DND-41 (cell line): ENCODE data around the gene MAGED2.

Experiments
- EZH2 ChIP-seq: IDR thresholded peaks from 3 replicates; pipeline ENCODE4 v1.6.1; 2012; ENCODE audit warnings: borderline replicate concordance, low read depth, mild to moderate bottlenecking, moderate library complexity, low read length, inconsistent platforms; ENCODE audit not compliant: severe bottlenecking
- TF ChIP-seq, protein P1 (sequence below): IDR thresholded peaks from 2 replicates; pipeline ENCODE4 v1.5.1; 2012; ENCODE audit warnings: borderline replicate concordance, low read length, moderate library complexity, mild to moderate bottlenecking; ENCODE audit not compliant: poor library complexity, severe bottlenecking; ENCODE audit errors: extremely low read depth

DNA sequence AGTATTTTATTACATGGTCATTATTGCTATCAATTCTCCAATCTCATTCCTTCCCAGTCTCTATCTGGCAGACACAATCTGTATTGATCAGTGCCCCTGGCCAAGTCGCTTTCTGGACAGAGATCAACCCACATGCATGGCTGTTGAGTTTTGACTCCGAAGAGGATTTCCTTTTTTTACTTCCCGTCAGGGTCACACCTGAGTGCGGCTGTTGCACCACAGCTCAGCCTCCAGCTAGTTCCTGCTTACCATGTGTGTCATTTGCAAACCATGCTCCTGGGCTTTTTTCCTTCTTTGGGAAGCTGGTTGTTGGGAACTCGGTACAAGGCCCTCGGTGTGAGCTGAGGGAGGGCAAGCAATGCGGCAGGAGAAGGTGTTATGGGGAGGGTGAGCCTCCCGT is 11.7 kb downstream of the MAGED2 start:
- TF ChIP-seq, protein P1, sequence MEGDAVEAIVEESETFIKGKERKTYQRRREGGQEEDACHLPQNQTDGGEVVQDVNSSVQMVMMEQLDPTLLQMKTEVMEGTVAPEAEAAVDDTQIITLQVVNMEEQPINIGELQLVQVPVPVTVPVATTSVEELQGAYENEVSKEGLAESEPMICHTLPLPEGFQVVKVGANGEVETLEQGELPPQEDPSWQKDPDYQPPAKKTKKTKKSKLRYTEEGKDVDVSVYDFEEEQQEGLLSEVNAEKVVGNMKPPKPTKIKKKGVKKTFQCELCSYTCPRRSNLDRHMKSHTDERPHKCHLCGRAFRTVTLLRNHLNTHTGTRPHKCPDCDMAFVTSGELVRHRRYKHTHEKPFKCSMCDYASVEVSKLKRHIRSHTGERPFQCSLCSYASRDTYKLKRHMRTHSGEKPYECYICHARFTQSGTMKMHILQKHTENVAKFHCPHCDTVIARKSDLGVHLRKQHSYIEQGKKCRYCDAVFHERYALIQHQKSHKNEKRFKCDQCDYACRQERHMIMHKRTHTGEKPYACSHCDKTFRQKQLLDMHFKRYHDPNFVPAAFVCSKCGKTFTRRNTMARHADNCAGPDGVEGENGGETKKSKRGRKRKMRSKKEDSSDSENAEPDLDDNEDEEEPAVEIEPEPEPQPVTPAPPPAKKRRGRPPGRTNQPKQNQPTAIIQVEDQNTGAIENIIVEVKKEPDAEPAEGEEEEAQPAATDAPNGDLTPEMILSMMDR: no peak
- TF ChIP-seq EZH2: no peak
